ENCODE measurements around the gene POC1A. TPM values are rescaled to one million over a fixed set of nuclear protein-coding genes. Genes with fewer than 3 reads are reported as not detected.

Gene POC1A
- total RNA-seq, 1 experiment from 2014 or later = 32.2 TPM

- Mint-ChIP-seq H3K27me3 (ENCODE audit: insufficient read depth, unreplicated experiment) (no peaks in the 10 kb centered on the region), H3K4me1 (ENCODE audit: low read depth, unreplicated experiment) (no peaks in the 10 kb centered on the region), H3K9me3 (ENCODE audit: unreplicated experiment) (no peaks in the 10 kb centered on the region), H3K4me3 (ENCODE audit: unreplicated experiment) (no peak overlapping the region), H3K27ac (ENCODE audit: unreplicated experiment) (no peak overlapping the region), H3K36me3 (ENCODE audit: insufficient read depth, unreplicated experiment) (no peaks in the 10 kb centered on the region)
- intact Hi-C loops (cut with micrococcal nuclease; ENCODE audit: unreplicated experiment) = no loop called here
- no TSS peak for BruUV-seq (replicated peaks)
- no peak overlapping the region for H3K4me3 ChIP-seq (ENCODE audit: low read depth, low read length)
- peak in 1 of 2 experiments; percentile 46 for DNase-seq
- H3K36me3 ChIP-seq (ENCODE audit: control insufficient read depth, insufficient read depth, low read length) = no peaks in the 10 kb centered on the region
- no peaks in the 10 kb centered on the region for H3K9me3 ChIP-seq
- H3K27me3 ChIP-seq (replicated peaks; ENCODE audit: control insufficient read depth, insufficient read depth, low read length) = no peaks in the 10 kb centered on the region
- peaks cover 13% of the 10 kb centered on the region; the same call in 1 of the 2 replicates for H3K4me1 ChIP-seq
- ChIA-PET CTCF (interaction anchor here (0.7 to 1.3 kb wide), 5 partner anchors 17 to 182 kb away, joined by 3 to 4 read pairs (median 3); partner anchors contain the start of gene DUSP7), POLR2A (no interaction called here)
- peak in 1 of 2 experiments; percentile 48 for TF ChIP-seq CTCF (IDR thresholded peaks at IDR 0.05; ENCODE audit: insufficient read depth in 1 of 2, low read depth in 1 of 2, low read length in 1 of 2, severe bottlenecking in 1 of 2, unreplicated experiment in 1 of 2)
Measured at GRCh38 chr3:52036829-52037228, 117.4 kb downstream of the POC1A start.

DNA sequence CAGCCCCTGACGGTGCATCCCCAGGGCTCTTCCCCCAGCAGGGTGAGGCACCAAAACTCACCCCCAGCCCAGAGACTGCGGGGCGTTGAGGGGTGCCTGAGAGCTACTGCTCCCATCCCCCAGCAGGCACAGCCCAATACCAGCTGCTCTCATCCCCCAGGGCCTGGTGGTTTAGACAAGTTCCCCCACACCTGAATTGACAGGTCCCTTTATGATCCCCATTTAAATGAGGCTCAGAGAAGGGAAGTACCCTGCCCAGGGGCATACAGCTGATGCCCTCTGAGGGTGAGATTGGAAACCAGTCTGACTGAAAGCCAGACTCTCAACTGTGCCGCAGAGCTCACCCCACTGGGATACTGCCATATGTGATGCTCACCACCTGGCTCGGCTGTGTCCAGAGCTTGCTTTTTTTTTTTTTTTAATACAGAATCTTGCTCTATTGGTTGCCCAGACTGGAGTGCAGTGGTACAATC, 118.0 kb downstream of the POC1A start:
- POLR2A ChIA-PET = no interaction called here
- H3K9me3 ChIP-seq = no peaks in the 10 kb centered on the region
- no peaks in the 10 kb centered on the region for H3K9me3 Mint-ChIP-seq (ENCODE audit: unreplicated experiment)
- H3K4me1 ChIP-seq = peaks cover 13% of the 10 kb centered on the region; the same call in 1 of the 2 replicates
- H3K27me3 Mint-ChIP-seq (ENCODE audit: insufficient read depth, unreplicated experiment) = no peaks in the 10 kb centered on the region
- H3K27me3 ChIP-seq (replicated peaks; ENCODE audit: control insufficient read depth, insufficient read depth, low read length) = no peaks in the 10 kb centered on the region
- CTCF ChIA-PET = interaction anchor here (0.7 to 1.3 kb wide), 5 partner anchors 17 to 183 kb away, joined by 3 to 4 read pairs (median 3); partner anchors contain the start of gene DUSP7
- H3K27ac Mint-ChIP-seq (ENCODE audit: unreplicated experiment) = no peak overlapping the region
- no peak overlapping the region for H3K4me3 Mint-ChIP-seq (ENCODE audit: unreplicated experiment)
- no peak for DNase-seq
- no peaks in the 10 kb centered on the region for H3K4me1 Mint-ChIP-seq (ENCODE audit: low read depth, unreplicated experiment)
- TF ChIP-seq CTCF (IDR thresholded peaks at IDR 0.05; ENCODE audit: insufficient read depth in 1 of 2, low read depth in 1 of 2, low read length in 1 of 2, severe bottlenecking in 1 of 2, unreplicated experiment in 1 of 2) = no peak
- BruUV-seq (replicated peaks) = no TSS peak
- intact Hi-C loops (cut with micrococcal nuclease; ENCODE audit: unreplicated experiment) = no loop called here
- H3K36me3 ChIP-seq (ENCODE audit: control insufficient read depth, insufficient read depth, low read length) = no peaks in the 10 kb centered on the region
- H3K4me3 ChIP-seq (ENCODE audit: low read depth, low read length) = no peak overlapping the region
- H3K36me3 Mint-ChIP-seq (ENCODE audit: insufficient read depth, unreplicated experiment) = no peaks in the 10 kb centered on the region

DNA sequence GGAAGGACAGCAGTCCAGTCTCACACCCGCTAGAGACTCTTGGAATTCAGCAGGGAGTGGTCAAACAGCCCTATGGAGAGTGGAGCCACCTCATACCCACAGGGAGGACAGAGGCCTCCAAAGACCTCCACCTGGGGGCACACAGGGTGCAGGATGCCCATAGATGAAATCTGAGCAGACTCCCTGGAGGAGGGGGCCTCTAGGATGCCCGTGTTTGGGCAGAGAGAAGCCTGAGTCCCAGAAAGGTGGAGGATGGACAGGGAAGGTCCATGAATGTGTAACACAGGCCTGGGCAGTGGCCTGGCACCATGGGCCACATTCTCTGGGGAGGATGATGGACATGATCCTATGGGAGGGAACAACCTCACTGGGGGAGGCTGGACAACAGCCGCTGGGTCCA, 119.6 kb downstream of the POC1A start:
- no peak overlapping the region for H3K27ac Mint-ChIP-seq (ENCODE audit: unreplicated experiment)
- BruUV-seq (replicated peaks) = no TSS peak
- Histone ChIP-seq H3K36me3 (ENCODE audit: control insufficient read depth, insufficient read depth, low read length) (no peaks in the 10 kb centered on the region), H3K9me3 (no peaks in the 10 kb centered on the region), H3K27me3 (replicated peaks; ENCODE audit: control insufficient read depth, insufficient read depth, low read length) (no peaks in the 10 kb centered on the region), H3K4me1 (peaks cover 13% of the 10 kb centered on the region; the same call in 1 of the 2 replicates), H3K4me3 (ENCODE audit: low read depth, low read length) (no peak overlapping the region)
- no peaks in the 10 kb centered on the region for H3K4me1 Mint-ChIP-seq (ENCODE audit: low read depth, unreplicated experiment)
- intact Hi-C loops (cut with micrococcal nuclease; ENCODE audit: unreplicated experiment) = no loop called here
- H3K27me3 Mint-ChIP-seq (ENCODE audit: insufficient read depth, unreplicated experiment) = no peaks in the 10 kb centered on the region
- no peaks in the 10 kb centered on the region for H3K9me3 Mint-ChIP-seq (ENCODE audit: unreplicated experiment)
- ChIA-PET POLR2A (no interaction called here), CTCF (no interaction called here)
- DNase-seq = no peak
- H3K36me3 Mint-ChIP-seq (ENCODE audit: insufficient read depth, unreplicated experiment) = no peaks in the 10 kb centered on the region
- no peak for TF ChIP-seq CTCF (IDR thresholded peaks at IDR 0.05; ENCODE audit: insufficient read depth in 1 of 2, low read depth in 1 of 2, low read length in 1 of 2, severe bottlenecking in 1 of 2, unreplicated experiment in 1 of 2)
- H3K4me3 Mint-ChIP-seq (ENCODE audit: unreplicated experiment) = no peak overlapping the region

Measured in Caco-2 (cell line).